ENCODE data around the gene MILR1. TPM values are rescaled to one million over a fixed set of nuclear protein-coding genes. Genes with fewer than 3 reads are reported as not detected.
A peak's percentile ranks its signal among the peaks of the same experiment; 100 is the strongest.

Gene MILR1
- total RNA-seq, 1 donor from 2014 or later, result 13.5 TPM

DNA sequence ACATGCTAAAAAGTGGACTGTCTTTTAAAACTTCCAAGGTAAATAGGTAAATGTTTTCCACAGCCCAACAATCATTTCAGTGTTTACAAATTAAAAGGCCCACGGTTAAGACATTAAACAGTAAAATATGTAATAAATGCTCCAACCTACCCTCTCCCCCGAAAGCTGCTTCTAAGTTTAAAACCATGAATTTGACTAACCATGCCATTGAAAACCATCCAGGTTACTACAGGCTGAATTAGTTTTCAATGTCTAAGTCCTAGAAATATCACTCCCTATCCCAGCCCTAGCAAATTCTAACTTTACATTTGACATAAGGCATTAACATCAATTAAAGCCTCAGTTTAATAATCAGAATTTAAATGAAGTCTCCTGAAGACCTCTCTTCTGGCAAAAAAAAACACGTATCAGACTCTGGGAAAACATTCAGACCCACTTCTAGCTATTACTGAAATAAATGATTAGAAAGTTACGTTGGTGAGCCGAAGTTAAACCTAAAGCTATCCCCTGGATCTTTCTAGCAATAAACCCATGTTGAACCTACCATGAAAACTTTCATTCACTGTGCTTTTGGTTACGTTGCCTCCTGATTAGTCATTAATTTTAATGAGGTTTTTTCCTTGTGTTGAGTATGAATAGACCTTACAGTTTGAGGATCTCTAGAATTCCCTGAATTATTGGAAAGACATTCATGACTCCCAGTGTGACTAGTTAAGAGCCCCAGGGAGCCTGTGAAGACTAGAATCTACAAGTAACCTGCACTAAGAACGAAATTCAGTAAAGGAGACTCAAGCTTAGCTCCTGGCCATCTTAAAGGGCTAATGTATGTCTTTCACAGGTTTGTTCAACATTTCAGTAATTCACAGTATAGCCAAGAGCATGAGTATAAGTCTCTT, 49.6 kb downstream of the MILR1 start:
- intact Hi-C loops (cut with DNase I), result no loop called here
- no peak for DNase-seq (ENCODE audit: low spot score)
- no peak for ATAC-seq

DNA sequence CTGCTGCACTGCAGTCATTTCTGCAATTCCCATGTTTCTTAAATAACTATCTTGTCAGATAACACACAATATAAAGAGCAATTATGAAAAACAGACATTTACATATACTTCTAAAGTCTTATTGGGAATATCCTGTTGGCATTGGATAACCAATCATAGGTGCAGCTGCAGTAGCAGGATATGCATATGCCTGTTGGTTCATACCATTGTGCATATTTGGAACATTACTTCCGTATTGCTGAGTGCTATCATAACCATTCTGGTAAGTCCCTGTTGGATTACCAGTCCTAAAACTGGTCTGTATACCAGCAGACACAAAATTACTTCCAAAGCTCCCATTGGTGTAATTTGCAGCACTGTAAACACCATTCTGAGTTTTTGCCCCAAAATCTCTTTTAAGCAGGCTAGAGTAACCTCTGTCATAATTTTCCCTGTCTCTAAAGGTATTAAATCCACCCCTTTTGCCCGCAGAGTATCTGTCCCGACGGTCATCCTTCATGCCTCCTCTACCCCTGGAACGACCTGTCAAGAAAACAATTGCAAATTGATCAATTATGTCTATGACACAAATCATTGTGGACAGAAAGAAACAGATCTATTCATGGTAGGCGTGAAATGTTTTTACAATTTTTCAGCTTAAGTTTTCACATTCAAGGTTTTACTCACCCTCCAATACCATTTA, 51.0 kb downstream of the MILR1 start:
- intact Hi-C loops (cut with DNase I), result no loop called here
- ATAC-seq (no peak), DNase-seq (ENCODE audit: low spot score) (no peak)

DNA sequence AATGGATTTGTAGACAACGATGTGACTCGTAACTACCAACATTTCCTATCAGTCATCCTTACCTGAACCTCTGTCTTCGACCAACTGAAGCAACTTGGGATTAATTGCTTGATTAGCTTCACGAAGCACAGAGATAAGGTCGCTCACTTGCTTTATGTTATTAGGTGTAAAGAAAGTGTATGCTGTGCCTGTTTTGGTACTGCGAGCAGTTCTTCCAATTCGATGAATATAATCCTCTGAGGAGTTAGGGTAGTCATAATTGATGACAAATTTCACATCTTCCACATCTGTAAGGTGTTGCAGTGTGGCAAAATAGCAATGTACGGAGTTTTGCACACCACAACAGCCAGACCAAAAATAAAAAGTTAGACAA, 51.6 kb downstream of the MILR1 start:
- no peak for DNase-seq (ENCODE audit: low spot score)
- intact Hi-C loops (cut with DNase I), result no loop called here
- ATAC-seq, result no peak

DNA sequence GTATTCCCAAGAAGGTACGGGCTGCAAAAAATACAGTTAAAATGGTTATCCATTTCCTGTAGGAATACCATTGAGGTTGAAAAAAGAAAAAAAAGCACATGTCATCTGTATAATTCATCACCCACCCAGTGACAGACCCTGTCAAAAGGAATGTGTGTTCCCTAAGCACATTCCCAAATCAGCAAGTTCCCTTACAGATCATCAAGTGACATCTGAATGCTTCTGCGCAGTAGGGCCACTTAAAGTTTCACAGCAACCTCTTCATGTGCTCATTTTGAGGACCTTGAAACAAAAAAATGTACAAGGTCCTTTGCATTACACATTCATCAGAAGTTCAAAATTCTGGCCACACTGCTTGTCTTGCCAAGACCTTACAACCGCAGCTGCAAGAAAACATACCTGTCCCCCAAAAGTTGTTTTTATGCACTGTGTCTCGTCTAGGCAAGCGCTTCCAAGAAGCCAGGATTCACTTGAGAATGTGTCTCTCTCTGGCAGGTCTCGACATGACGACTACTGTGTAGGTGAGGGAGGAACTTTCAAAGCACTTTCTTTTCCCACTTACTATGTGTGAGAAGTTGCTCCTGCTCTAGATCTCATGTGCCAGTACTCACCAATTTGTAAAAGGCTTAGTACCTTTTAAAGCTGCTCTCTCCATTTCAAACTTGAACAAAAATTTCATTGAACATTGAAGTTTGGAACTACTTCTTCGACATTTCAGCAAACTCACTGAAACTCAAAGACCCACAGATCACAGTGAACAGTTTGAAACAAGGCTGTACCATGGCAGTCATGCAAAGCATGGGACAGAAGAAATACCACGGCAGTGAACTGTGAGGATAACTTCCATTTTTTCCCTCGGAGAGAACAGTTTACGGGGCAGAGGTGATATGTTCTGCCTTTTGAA, 52.2 kb downstream of the MILR1 start:
- ATAC-seq (no peak), DNase-seq (ENCODE audit: low spot score) (no peak)
- intact Hi-C loops (cut with DNase I), result no loop called here

DNA sequence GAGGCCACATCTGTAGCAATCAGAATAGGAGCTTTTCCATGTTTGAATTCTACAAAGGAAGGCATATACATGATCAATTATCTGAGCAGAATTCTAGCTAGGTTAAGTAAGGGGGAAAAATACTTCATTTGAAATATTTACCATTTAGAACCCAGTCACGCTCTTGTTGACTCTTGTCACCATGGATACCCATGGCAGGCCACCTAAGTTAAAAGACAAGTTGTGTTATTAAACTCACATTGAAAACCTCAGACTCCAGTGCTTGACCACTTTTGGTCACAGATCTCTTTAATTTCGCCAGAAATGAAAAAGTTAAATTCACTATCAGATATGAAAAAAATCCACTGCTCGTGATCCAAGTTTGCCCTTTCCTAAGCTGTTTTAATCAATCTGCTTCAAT, 53.1 kb downstream of the MILR1 start:
- no peak for ATAC-seq
- DNase-seq (ENCODE audit: low spot score), result no peak
- intact Hi-C loops (cut with DNase I), result no loop called here

DNA sequence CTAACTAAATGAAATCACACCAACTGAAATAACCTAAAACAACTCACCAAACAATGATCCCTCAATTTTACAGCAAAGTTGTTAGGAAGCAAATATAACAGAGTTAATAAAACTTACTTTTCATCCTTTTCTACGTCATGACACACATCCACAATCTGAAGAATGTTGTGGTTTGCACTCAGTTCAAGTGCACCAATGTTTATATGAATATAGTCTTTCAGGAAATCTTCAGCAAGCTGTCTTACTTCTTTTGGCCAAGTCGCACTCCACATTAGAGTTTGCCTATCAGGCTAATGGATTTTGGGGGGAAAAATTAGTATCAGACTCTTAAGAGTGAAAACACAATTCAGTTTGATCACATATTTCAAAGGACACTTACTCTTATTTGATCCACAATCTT, 53.9 kb downstream of the MILR1 start:
- DNase-seq (ENCODE audit: low spot score) (no peak), ATAC-seq (no peak)
- intact Hi-C loops (cut with DNase I), result no loop called here

DNA sequence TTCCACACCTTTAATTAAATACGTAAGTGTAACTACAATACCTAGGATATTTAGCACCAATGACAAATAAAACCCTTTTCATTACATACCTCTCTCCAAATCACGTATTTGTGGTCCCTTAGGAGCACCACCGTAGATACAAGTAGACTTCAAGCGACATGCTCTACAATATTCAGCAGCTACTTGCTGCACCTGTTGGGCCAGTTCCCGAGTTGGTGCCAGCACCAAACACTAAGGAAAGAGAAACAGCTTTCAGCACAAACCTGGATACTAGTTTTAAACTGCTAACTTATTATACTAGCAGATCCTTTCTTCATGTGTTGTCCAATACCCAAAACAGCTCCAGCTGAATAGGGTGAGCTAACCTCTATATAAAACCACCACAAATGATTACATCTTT, 54.4 kb downstream of the MILR1 start:
- DNase-seq (ENCODE audit: low spot score), result no peak
- intact Hi-C loops (cut with DNase I), result no loop called here
- ATAC-seq, result no peak

DNA sequence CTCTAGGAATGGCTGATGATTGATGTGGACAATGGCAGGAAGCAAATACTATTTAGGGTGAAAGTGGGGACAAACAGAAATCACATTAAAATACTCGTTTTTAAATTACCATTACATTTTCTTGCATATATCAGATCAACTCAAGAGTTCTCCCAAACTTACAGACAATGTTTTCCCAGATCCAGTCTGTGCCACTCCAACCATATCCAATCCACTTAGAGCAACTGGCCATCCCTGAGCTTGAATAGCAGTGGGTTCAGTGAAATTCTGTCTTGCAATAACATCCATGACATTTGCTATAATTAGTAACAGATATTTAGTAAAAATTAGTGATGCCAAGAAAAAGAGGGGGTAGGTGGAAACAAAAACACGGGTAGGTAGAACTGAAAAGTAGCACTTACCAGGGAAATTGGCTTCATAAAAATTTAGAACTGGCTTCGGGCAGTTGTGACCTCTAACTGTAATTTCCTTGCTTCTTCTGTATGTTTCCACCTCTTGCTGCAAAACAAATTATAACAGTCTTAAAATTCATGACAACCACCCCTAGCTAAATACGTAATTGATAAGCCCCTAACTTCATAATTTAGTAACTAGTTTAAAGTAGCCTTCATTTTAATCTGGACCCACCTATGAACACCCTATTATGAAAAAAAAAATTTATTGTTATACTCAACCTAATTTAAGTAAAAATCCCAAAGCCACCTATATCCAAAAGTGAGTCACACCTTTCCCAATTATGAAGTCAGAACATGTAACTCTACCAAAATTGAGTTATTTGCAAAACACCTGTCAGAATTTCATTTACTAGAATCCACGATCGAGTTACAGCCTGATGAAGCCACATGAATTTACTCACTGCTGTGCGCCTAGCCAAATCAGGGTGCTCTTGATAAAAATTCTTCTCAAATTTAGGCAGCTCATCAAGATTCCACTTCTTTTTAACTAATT, 55.2 kb downstream of the MILR1 start:
- DNase-seq (ENCODE audit: low spot score) (no peak), ATAC-seq (no peak)
- intact Hi-C loops (cut with DNase I), result no loop called here

DNA sequence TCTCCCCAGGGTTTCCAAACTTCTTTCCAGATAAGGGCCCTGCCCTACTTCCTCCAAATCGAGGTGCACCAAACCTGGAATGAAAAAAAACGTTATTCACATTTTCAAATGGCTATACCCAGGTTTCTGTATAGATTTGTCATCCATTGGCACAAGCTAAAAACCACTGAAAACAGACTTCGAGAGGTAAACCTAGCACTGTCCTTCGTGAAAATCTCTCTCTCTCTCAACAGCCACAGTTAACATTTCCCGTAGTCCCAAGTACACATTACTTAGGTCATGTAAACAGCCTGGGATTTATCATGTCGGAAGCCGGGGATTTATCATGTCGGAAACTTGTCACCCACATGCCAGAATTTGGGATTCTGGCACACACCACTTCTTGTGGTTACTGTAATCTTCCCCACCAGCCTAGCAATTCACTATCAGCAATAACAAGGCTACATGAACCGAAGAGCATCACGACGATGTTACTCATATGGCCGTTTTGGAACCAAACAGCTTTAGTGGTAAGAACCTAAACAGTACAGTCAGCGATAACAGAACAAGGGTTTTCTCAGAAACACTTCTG, 55.9 kb downstream of the MILR1 start:
- DNase-seq (ENCODE audit: low spot score) (no peak), ATAC-seq (no peak)
- intact Hi-C loops (cut with DNase I), result no loop called here

DNA sequence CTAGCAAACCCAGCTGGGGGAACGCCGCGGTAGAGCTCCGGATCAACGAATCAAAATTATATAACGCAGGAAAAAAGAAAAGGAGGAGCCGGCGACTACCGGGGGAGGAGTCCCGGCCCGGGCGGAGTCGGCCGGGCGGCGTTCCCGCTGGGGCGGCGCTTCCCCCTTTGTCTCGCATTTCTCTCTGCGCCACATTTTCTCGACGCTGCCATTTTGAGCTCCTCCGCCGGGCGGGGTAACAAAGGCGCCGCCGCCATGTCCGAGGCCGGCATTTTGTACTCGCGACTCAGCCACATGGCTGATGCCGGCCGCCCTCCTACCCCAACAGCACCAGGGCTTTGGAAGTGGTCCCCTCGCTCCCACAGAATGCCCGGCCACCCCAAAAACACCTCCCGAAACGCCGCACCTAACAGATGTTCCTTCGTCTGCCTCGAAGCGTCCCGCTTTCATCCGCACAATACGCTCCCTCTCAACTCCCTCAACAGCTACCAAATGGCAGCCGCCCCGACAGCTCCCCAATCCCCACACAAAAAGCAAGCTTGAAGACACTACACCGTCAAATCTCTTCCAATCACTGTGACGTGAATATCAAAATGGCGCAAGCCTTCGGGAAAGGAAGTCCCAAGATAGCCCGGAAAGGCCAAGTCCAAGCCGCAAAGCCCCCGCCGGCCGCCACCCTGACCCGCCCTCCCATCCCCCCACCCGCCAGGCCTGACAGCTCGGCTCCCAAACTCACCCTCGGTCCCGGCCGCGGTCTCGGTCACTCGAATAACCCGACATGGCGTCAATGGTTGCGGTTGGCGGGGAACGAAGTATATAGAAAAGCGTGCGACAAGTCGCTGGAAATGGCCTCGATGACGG, 56.7 kb downstream of the MILR1 start:
- intact Hi-C loops (cut with DNase I), result no loop called here
- ATAC-seq (peak; percentile 85), DNase-seq (ENCODE audit: low spot score) (peak; percentile 95)

DNA sequence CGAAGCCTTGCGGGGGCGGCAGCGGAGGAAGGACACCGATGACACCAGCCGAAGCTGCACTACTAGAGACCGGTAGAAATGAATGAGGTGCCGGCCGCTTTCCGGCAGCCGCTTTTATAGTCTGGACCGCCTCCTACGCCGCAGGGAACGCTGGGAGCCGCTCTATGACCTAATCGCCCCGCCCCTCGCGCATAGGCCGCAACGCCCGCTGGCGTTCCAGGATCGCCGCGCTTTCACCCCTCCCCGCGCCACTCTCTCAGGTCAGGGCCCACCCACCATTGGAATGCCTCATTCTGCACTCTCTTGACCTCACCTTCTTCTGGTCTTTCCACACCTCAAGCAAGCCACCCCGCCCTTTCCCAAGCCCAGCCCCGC, 57.3 kb downstream of the MILR1 start, which contains the start of gene DDX5:
TSS of gene DDX5 (minus strand) at position 89 of the 375 bp plus-strand sequence. CDS start 170 bp downstream, outside the sequence.
- intact Hi-C loops (cut with DNase I), result no loop called here
- peak; percentile 99 for DNase-seq (ENCODE audit: low spot score)
- peak; percentile 92 for ATAC-seq

DNA sequence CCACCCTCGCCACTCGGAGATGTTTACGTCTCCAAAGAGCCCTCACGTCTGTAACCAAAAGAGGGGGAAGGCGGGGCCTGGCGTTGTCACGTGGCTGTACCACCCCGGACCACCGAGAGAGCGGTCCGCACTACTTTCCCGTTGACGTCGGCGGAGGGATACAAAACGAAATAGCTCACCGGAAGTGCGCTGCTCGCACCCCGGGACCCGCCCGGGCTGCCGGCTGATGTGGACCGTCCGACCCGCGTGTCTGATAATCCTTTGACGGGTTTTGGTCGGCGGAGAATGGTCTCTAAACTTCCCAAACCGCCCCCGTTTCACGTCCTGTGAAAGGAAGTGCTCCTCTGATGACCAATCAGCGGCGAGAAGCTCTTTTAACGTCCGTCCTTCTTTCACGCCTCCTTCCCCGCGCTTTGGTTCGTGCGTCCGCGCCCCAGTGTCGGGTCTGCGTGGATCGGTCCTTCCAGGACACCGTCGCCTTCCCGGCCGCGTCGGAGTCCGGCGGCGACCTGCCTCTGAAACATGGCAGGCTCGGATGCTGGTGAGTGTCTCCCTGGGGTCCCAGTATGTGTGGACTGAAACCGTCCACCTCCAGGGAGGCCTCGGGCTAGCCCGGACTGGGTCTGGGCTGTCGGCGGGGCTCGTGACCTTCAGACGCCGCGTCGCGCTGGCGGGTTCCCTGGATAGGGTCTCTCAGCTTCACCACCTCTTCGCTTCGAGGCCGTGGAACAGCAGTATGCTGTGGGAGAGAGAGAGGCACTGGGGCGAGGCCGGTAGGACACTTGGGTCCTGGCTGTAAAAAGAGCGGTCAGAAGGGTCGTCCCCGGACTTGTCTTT, 57.9 kb downstream of the MILR1 start, which contains the start of gene CEP95:
TSS of gene CEP95 (plus strand) at position 402 of the 837 bp plus-strand sequence. CDS start at position 523, 121 bp downstream.
- peak; percentile 93 for ATAC-seq
- intact Hi-C loops (cut with DNase I), result no loop called here
- peak; percentile 98 for DNase-seq (ENCODE audit: low spot score)

DNA sequence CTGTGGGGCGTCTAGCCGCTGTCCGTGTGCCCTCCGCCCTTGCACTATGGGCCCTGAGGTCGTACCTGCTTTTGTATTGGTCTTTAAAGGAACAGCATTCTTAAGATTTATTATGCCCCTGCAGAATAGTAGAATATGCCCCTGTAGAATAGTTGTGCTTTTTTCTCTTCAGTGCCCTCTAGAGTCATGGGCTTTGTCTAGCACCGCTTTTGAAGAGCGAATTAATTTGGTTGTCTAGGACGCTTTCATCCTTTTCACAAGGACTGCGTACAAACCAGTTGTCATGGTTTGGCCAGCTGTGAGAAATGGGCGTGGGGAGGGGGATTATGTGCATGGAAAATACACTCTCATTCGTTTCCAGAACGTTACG, 58.5 kb downstream of the MILR1 start:
- ATAC-seq, result peak; percentile 41
- DNase-seq (ENCODE audit: low spot score), result no peak
- intact Hi-C loops (cut with DNase I), result no loop called here

DNA sequence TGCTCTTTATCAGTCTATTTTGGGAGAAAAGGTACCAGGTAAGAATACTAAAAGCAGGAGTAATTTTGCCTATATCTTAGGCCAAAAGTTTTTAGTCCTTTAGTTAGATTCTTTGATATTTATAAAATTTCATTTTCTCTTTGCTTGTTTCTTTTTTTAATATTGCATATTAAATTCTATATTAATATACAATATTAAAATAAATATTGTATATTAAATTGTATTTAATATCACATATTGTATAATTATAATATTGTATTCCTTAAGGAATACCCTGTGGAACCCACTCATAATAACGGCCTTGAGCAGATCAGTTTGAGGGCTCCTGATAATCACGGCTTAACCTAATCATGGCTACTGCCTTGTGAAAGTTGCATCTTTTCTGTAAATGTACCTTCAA, 59.8 kb downstream of the MILR1 start:
- ATAC-seq, result no peak
- intact Hi-C loops (cut with DNase I), result no loop called here

DNA sequence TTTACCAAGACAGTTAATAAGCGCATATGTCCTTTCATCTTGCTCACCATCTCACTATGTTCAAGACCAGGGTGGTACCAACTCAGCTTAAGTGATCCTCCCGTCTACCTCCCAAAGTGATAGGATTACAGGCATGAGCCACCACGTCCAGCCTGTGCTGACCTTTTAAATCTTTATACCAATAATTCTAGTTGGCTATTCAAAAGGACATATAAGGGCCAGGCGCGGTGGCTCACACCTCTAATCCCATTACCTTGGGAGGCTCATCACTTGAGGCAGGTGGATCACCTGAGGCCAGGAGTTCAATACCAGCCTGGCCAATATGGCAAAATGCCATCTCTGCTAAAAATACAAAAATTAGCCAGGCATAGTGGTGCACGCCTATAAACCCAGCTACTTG, 60.3 kb downstream of the MILR1 start:
- intact Hi-C loops (cut with DNase I), result no loop called here
- DNase-seq (ENCODE audit: low spot score) (no peak), ATAC-seq (no peak)

More for the DNA sequence above, 59.8 kb downstream of the MILR1 start:
- DNase-seq (ENCODE audit: low spot score), result no peak

DNA sequence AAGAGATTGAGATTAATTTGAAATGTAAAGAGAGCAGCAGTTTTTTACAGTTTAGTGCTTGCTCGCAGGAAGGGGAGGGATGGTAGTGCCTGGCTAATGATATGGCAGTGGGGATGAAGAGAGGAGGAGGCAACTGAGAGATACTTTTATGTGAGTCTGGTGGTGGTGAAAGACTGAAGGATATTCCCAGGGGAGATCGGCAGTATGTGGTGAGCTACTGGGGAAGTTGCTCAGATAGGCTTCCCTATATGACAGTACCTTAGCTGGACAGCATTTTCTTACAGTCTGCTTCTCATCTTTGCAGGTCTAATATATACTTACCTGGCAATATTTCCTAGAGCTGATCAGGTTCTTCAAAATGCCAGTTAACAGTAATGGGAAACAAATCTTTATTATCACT, 66.5 kb downstream of the MILR1 start:
- ATAC-seq (no peak), DNase-seq (ENCODE audit: low spot score) (no peak)
- intact Hi-C loops (cut with DNase I), result no loop called here
